ENCODE measurements around the gene ZNF76. TPM values are rescaled to one million over a fixed set of nuclear protein-coding genes. Genes with fewer than 3 reads are reported as not detected.

Gene ZNF76
- total and polyA plus RNA-seq, 2 of the 13 experiments (the other 11 are each of a cell fraction or from before 2014, with no cell fraction given), result 13.2 to 26.4 TPM

- TF ChIP-seq RFXANK (CRISPR knock-in tag; IDR thresholded peaks at IDR 0.05) (no peak), CBX5 (CRISPR knock-in tag; IDR thresholded peaks at IDR 0.05; ENCODE audit: borderline replicate concordance) (no peak), ZNF431 (CRISPR knock-in tag; IDR thresholded peaks at IDR 0.05; ENCODE audit: borderline replicate concordance, low read depth) (peak; percentile 81; the same call in 1 of the 2 replicates), NFIC (IDR thresholded peaks at IDR 0.05; ENCODE audit: low read length) (no peak), KAT8 (CRISPR knock-in tag; IDR thresholded peaks at IDR 0.05) (peak; percentile 56; the same call in 1 of the 2 replicates), ZC3H4 (CRISPR knock-in tag; IDR thresholded peaks at IDR 0.05; ENCODE audit: borderline replicate concordance) (no peak), ZNF451 (CRISPR knock-in tag; IDR thresholded peaks at IDR 0.05) (peak; percentile 75; the same call in 1 of the 2 replicates), SKI (IDR thresholded peaks at IDR 0.05; ENCODE audit: partially characterized antibody) (peak; percentile 12), SALL2 (CRISPR knock-in tag; IDR thresholded peaks at IDR 0.05) (peak; percentile 95), IRX3 (CRISPR knock-in tag; IDR thresholded peaks at IDR 0.05; ENCODE audit: borderline replicate concordance, low read depth) (peak; percentile 50; the same call in 1 of the 2 replicates), KDM4B (CRISPR knock-in tag; IDR thresholded peaks at IDR 0.05) (no peak), ZNF20 (CRISPR knock-in tag; IDR thresholded peaks at IDR 0.05) (peak; percentile 80; the same call in 1 of the 2 replicates), ZNF343 (CRISPR knock-in tag; IDR thresholded peaks at IDR 0.05) (peak; percentile 92), KAT7 (CRISPR knock-in tag; IDR thresholded peaks at IDR 0.05; ENCODE audit: borderline replicate concordance) (peak; percentile 93), SMAD1 (CRISPR knock-in tag; IDR thresholded peaks at IDR 0.05; ENCODE audit: borderline replicate concordance, low read depth) (peak; percentile 89; the same call in 1 of the 2 replicates)
- TF ChIP-seq, protein P1, sequence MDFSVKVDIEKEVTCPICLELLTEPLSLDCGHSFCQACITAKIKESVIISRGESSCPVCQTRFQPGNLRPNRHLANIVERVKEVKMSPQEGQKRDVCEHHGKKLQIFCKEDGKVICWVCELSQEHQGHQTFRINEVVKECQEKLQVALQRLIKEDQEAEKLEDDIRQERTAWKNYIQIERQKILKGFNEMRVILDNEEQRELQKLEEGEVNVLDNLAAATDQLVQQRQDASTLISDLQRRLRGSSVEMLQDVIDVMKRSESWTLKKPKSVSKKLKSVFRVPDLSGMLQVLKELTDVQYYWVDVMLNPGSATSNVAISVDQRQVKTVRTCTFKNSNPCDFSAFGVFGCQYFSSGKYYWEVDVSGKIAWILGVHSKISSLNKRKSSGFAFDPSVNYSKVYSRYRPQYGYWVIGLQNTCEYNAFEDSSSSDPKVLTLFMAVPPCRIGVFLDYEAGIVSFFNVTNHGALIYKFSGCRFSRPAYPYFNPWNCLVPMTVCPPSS (IDR thresholded peaks at IDR 0.05), result no peak
- TF ChIP-seq, protein P2, sequence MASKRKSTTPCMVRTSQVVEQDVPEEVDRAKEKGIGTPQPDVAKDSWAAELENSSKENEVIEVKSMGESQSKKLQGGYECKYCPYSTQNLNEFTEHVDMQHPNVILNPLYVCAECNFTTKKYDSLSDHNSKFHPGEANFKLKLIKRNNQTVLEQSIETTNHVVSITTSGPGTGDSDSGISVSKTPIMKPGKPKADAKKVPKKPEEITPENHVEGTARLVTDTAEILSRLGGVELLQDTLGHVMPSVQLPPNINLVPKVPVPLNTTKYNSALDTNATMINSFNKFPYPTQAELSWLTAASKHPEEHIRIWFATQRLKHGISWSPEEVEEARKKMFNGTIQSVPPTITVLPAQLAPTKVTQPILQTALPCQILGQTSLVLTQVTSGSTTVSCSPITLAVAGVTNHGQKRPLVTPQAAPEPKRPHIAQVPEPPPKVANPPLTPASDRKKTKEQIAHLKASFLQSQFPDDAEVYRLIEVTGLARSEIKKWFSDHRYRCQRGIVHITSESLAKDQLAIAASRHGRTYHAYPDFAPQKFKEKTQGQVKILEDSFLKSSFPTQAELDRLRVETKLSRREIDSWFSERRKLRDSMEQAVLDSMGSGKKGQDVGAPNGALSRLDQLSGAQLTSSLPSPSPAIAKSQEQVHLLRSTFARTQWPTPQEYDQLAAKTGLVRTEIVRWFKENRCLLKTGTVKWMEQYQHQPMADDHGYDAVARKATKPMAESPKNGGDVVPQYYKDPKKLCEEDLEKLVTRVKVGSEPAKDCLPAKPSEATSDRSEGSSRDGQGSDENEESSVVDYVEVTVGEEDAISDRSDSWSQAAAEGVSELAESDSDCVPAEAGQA (IDR thresholded peaks at IDR 0.05; ENCODE audit: low read depth), result no peak
- TF ChIP-seq, protein P2 (CRISPR knock-in tag; IDR thresholded peaks at IDR 0.05; ENCODE audit: borderline replicate concordance), result peak; percentile 82; the same call in 1 of the 2 replicates
- TF ChIP-seq, protein P3, sequence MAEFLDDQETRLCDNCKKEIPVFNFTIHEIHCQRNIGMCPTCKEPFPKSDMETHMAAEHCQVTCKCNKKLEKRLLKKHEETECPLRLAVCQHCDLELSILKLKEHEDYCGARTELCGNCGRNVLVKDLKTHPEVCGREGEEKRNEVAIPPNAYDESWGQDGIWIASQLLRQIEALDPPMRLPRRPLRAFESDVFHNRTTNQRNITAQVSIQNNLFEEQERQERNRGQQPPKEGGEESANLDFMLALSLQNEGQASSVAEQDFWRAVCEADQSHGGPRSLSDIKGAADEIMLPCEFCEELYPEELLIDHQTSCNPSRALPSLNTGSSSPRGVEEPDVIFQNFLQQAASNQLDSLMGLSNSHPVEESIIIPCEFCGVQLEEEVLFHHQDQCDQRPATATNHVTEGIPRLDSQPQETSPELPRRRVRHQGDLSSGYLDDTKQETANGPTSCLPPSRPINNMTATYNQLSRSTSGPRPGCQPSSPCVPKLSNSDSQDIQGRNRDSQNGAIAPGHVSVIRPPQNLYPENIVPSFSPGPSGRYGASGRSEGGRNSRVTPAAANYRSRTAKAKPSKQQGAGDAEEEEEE (CRISPR knock-in tag; IDR thresholded peaks at IDR 0.05; ENCODE audit: borderline replicate concordance), result no peak
These were observed 58.9 kb downstream of the ZNF76 start (continued) for GRCh38 chr6:35318196-35319171.
